MM.1S (cell line): Measurements from ENCODE around the gene CTSD.

Source experiments
- EZH2 ChIP-seq: fragments of 300-600 bp; sonication (generic); optimal IDR thresholded peaks from 2 replicates; pipeline ENCODE3; 2017; ENCODE audit warnings: low read depth, mild to moderate bottlenecking, antibody characterized with exemption, low read length, mixed read lengths
- TF ChIP-seq, protein P1 (sequence below): fragments of 300-600 bp; sonication (generic); IDR thresholded peaks from 2 replicates; pipeline ENCODE4 v1.5.1; 2016; ENCODE audit warnings: antibody characterized with exemption, low read length, mixed read lengths

DNA sequence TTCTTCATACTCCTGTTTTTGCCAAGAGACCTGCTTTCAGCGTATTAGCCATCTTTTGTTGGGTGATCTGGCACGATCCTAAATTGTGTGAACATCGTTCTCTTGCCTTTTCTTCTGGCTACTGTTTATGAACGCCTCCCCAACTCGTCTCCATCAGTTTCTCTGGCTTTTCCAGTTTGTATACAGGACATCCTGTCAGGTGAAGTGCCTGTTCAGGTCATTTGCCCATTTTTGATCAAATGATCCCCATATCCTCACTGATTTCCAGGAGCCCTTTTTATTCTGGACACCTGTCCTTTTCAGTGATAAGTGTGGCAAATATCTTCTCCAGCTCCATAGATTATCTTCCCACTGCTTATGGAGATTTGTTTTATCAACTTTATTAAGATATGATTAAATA, 48.5 kb upstream of the CTSD start:
- TF ChIP-seq, protein P1, sequence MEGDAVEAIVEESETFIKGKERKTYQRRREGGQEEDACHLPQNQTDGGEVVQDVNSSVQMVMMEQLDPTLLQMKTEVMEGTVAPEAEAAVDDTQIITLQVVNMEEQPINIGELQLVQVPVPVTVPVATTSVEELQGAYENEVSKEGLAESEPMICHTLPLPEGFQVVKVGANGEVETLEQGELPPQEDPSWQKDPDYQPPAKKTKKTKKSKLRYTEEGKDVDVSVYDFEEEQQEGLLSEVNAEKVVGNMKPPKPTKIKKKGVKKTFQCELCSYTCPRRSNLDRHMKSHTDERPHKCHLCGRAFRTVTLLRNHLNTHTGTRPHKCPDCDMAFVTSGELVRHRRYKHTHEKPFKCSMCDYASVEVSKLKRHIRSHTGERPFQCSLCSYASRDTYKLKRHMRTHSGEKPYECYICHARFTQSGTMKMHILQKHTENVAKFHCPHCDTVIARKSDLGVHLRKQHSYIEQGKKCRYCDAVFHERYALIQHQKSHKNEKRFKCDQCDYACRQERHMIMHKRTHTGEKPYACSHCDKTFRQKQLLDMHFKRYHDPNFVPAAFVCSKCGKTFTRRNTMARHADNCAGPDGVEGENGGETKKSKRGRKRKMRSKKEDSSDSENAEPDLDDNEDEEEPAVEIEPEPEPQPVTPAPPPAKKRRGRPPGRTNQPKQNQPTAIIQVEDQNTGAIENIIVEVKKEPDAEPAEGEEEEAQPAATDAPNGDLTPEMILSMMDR = no peak
- TF ChIP-seq EZH2 = no peak
